K562 (cell line): ENCODE data around the gene ST6GALNAC5. TPM values are rescaled to one million over a fixed set of nuclear protein-coding genes. Genes with fewer than 3 reads are reported as not detected.

Experiments used
- ATAC-seq: fragments of 200-7000 bp; cut with Tn5 transposase; 3 replicates; pipeline ENCODE4 v1.9.1; 2020; ENCODE audit warnings: moderate library complexity
- BruUV-seq: library from RNA; stranded (reverse); fragments of 400-500 nt; replicated peaks from 2 replicates; lab custom pipeline; 2021; lab: Mats Ljungman, UMichigan
- CTCF ChIA-PET: fragments of 300-600 bp; formaldehyde crosslinking; extraction: SDS; loops from one replicate; lab custom pipeline; 2021; ENCODE audit warnings: low intra/inter-chr PET ratio; lab: Yijun Ruan, JAX
- POLR2A ChIA-PET: fragments of 300-600, 350-650 bp; sonication (Branson Sonifier 250); formaldehyde crosslinking; extraction: SDS; loops from one replicate; lab custom pipeline; 2021; ENCODE audit warnings: antibody characterized with exemption, inconsistent platforms; lab: Yijun Ruan, JAX
- DNase-seq, 4 experiments: peaks; one replicate each; pipeline versions ENCODE4 v3.0.0 to v3.0.0-alpha.2; 2011 to 2018; ENCODE audit warnings: low spot score in 3 of 4, mixed read lengths in 3 of 4; ENCODE audit errors: extremely low read depth in 1 of 4
- FAIRE-seq: peaks from 2 replicates; lab custom pipeline; 2011; peaks lifted over from hg19 to GRCh38; lab: Jason Lieb, UNC
- H2AFZ ChIP-seq: 2 replicates; pipeline ENCODE4 v1.6.0; 2011; ENCODE audit warnings: low read depth, low read length, control low read depth, inconsistent platforms
- H3K27ac ChIP-seq: fragments of 200-600 bp; 3 replicates; pipeline ENCODE4 v1.8.0; 2011; ENCODE audit warnings: low read depth, mild to moderate bottlenecking, control low read depth, inconsistent platforms, low read length, moderate library complexity, mixed read lengths; ENCODE audit errors: extremely low read depth
- H3K27me3 ChIP-seq, 2 experiments: fragments of 300-600 bp in 1 of 2; 2 replicates in 1 of 2; 3 replicates in 1 of 2; pipeline versions ENCODE4 v1.6.0 to v1.8.0; 2011; ENCODE audit warnings: inconsistent platforms in 2 of 2, low read length in 2 of 2, mild to moderate bottlenecking in 1 of 2, mixed read lengths in 1 of 2, moderate library complexity in 1 of 2; ENCODE audit not compliant: control insufficient read depth in 2 of 2, insufficient read depth in 2 of 2
- H3K36me3 ChIP-seq: fragments of 300-600 bp; 3 replicates; pipeline ENCODE4 v1.8.0; 2011; ENCODE audit warnings: mild to moderate bottlenecking, low read length, inconsistent platforms; ENCODE audit not compliant: control insufficient read depth, insufficient read depth
- H3K4me1 ChIP-seq, 2 experiments: fragments of 200-600 bp in 1 of 2; replicated peaks in 1 of 2; 2 replicates in 1 of 2; 3 replicates in 1 of 2; pipeline versions ENCODE4 v1.5.1 to v1.8.0; 2011; ENCODE audit warnings: inconsistent platforms in 2 of 2, low read length in 2 of 2, mild to moderate bottlenecking in 1 of 2, mixed read lengths in 1 of 2, moderate library complexity in 1 of 2; ENCODE audit not compliant: control insufficient read depth in 2 of 2, insufficient read depth in 2 of 2
- H3K4me2 ChIP-seq: 2 replicates; pipeline ENCODE4 v1.6.1; 2011; ENCODE audit warnings: low read length, control low read depth, inconsistent platforms, mixed read lengths; ENCODE audit not compliant: insufficient read depth
- H3K4me3 ChIP-seq: fragments of 200-600 bp; sonication (generic), shearing (Covaris generic); 2 replicates; pipeline ENCODE4 v1.5.1; 2016; ENCODE audit warnings: control low read depth, inconsistent platforms
- H3K79me2 ChIP-seq: fragments of 200-600 bp; 3 replicates; pipeline ENCODE4 v1.8.0; 2011; ENCODE audit warnings: low read length, inconsistent platforms; ENCODE audit not compliant: control insufficient read depth, insufficient read depth
- H3K9ac ChIP-seq, 2 experiments: 2 replicates each; pipeline versions ENCODE4 v1.6.0 to v1.6.1; 2011; ENCODE audit warnings: low read depth in 2 of 2, low read length in 2 of 2, control low read depth in 1 of 2, inconsistent platforms in 1 of 2, mild to moderate bottlenecking in 1 of 2, mixed read lengths in 1 of 2; ENCODE audit not compliant: insufficient read depth in 1 of 2
- H3K9me1 ChIP-seq: one replicate; pipeline ENCODE4 v1.6.0; 2011; ENCODE audit warnings: inconsistent platforms, mild to moderate bottlenecking, low read length, moderate library complexity; ENCODE audit not compliant: control insufficient read depth, insufficient read depth
- H3K9me3 ChIP-seq: replicated peaks from 2 replicates; pipeline ENCODE4 v1.5.1; 2011; ENCODE audit warnings: low read depth, low read length, inconsistent platforms; ENCODE audit not compliant: control insufficient read depth, insufficient read depth
- H4K20me1 ChIP-seq: replicated peaks from 2 replicates; pipeline ENCODE4 v1.6.1; 2011; ENCODE audit warnings: low read length, inconsistent platforms, mixed read lengths; ENCODE audit not compliant: control insufficient read depth, insufficient read depth
- BRCA1 ChIP-seq, 2 experiments: fragments of 450-650 bp in 1 of 2; sonication (generic) in 1 of 2; formaldehyde crosslinking in 1 of 2; IDR thresholded peaks; 2 replicates each; pipeline versions ENCODE4 v1.5.0 to v1.6.1; 2017 to 2020; ENCODE audit warnings: mild to moderate bottlenecking in 1 of 2, missing genetic modification reagents in 1 of 2
- HMGN3 ChIP-seq: IDR thresholded peaks from 2 replicates; pipeline ENCODE4 v1.6.1; 2011; ENCODE audit warnings: borderline replicate concordance, low read depth, mild to moderate bottlenecking, mixed read lengths, low read length; ENCODE audit not compliant: insufficient read length; ENCODE audit errors: extremely low read depth
- RBM25 ChIP-seq: fragments of 200-400 bp; formaldehyde crosslinking; IDR thresholded peaks from 2 replicates; pipeline ENCODE4 v1.6.1; 2018; ENCODE audit warnings: low read length, low read depth, moderate library complexity; ENCODE audit not compliant: severe bottlenecking
- RNF2 ChIP-seq: sonication (generic); IDR thresholded peaks from 2 replicates; pipeline ENCODE4 v1.6.1; 2016
- SMARCB1 ChIP-seq: IDR thresholded peaks from 2 replicates; pipeline ENCODE4 v1.6.1; 2011; ENCODE audit warnings: improper control_type of control experiment, low read depth; ENCODE audit not compliant: insufficient read length
- YY1 ChIP-seq, 3 experiments: IDR thresholded peaks; 2 replicates each; pipeline ENCODE4 v1.6.1; 2011; ENCODE audit warnings: low read length in 2 of 3, mild to moderate bottlenecking in 2 of 3, moderate library complexity in 2 of 3, borderline replicate concordance in 1 of 3, control low read depth in 1 of 3, low read depth in 1 of 3; ENCODE audit not compliant: insufficient read depth in 3 of 3, insufficient replicate concordance in 2 of 3, control insufficient read depth in 1 of 3, insufficient read length in 1 of 3; ENCODE audit errors: extremely low read depth in 1 of 3
- ZNF407 ChIP-seq: fragments of 450-650 bp; IDR thresholded peaks from 2 replicates; pipeline ENCODE4 v1.6.1; 2016; ENCODE audit warnings: low read depth
- WGBS: fragments of 100-300 bp; shearing (Covaris generic); methylation state at CpG from one replicate; pipeline ENCODE4 v1.1.6; 2016; ENCODE audit warnings: low coverage, mixed read lengths; ENCODE audit not compliant: insufficient coverage; ENCODE audit errors: missing lambda C conversion rate; 5-methylcytosine and 5-hydroxymethylcytosine counted together
- in situ Hi-C: fragments of 300-500 bp; cut with MboI; formaldehyde crosslinking; loops from 4 replicates; pipeline ENCODE4 v1.15.0; 2018; ENCODE audit warnings: inconsistent platforms, mixed read lengths
- intact Hi-C: fragments of 100-400 bp; cut with micrococcal nuclease; formaldehyde crosslinking; loops from 2 replicates; pipeline ENCODE4 v1.14.2; 2022
- polyA plus RNA-seq, 8 experiments: library from polyadenylated mRNA; depleted of rRNA in 4 of 8; stranded (reverse) in 5 of 8; unstranded in 3 of 8; fragments of >200 nt; fragmentation: Nextera tagmentation in 2 of 8; fragmentation: Illumina TruSeq in 1 of 8; extraction: Ambion mirVana in 2 of 8; extraction: Trizol in 1 of 8; gene quantifications; 2 replicates each; pipeline versions ENCODE4 v1.2.1 to v1.2.3, GENCODE V29; 2011 to 2014; ENCODE audit warnings: inconsistent platforms in 1 of 8, missing spikeins in 1 of 8
- total RNA-seq, 7 experiments: library from RNA; depleted of rRNA in 6 of 7; stranded (reverse); fragments of >200 nt in 6 of 7; fragmentation: Illumina TruSeq in 2 of 7; extraction: Trizol in 2 of 7; gene quantifications; 2 replicates each; pipeline versions ENCODE4 v1.2.1 to v1.2.3, GENCODE V29; 2011 to 2021; ENCODE audit warnings: low replicate concordance in 1 of 7

The ST6GALNAC5 gene
- total and polyA plus RNA-seq, 9 of the 15 experiments (the other 6 are each of a cell fraction or from before 2014, with no cell fraction given), result 0.04 to 0.14 TPM; not detected in 7

- no peak for TF ChIP-seq RNF2
- no peak for TF ChIP-seq YY1 (IDR thresholded peaks at IDR 0.05; ENCODE audit: borderline replicate concordance in 1 of 3, control insufficient read depth in 1 of 3, extremely low read depth in 1 of 3, insufficient read depth in 3 of 3, insufficient read length in 1 of 3, insufficient replicate concordance in 2 of 3, low read depth in 1 of 3, low read length in 2 of 3)
- TF ChIP-seq SMARCB1, result no peak
- Histone ChIP-seq H3K27ac (no peak overlapping the region), H3K27me3 (peaks cover 0 to 7% of the 10 kb centered on the region in 2 experiments; a peak in 3 of 5 replicates), H3K4me3 (no peak overlapping the region), H3K36me3 (no peaks in the 10 kb centered on the region), H3K9me3 (no peaks in the 10 kb centered on the region), H3K79me2 (no peaks in the 10 kb centered on the region), H3K9ac (no peak overlapping the region), H2AFZ (no peak overlapping the region), H3K4me1 (0 out of 5 replicates have a peak, but pooled peaks cover 0 to 3% of the 10 kb centered on the region in 2 experiments), H4K20me1 (no peaks in the 10 kb centered on the region), H3K9me1 (no peaks in the 10 kb centered on the region), H3K4me2 (no peak overlapping the region)
- no peak for FAIRE-seq
- intact Hi-C loops, result no loop called here
- 0% methylated on average over 1 of the region's 1 CpG for WGBS
- CTCF ChIA-PET, result no interaction called here
- no TSS peak for BruUV-seq
- in situ Hi-C loops, result no loop called here
- POLR2A ChIA-PET, result no interaction called here
- ATAC-seq, result no peak
- DNase-seq, result no peak
These were observed 181.3 kb downstream of the ST6GALNAC5 start for GRCh38 chr1:77048615-77049005.

GRCh38 chr1:77051425-77051824 lies 184.1 kb downstream of the ST6GALNAC5 start:
- no peak overlapping the region for H3K4me2 ChIP-seq
- no peak overlapping the region for H2AFZ ChIP-seq
- BruUV-seq, result no TSS peak
- CTCF ChIA-PET, result no interaction called here
- in situ Hi-C loops (no loop called here), intact Hi-C loops (no loop called here)
- no peaks in the 10 kb centered on the region for H3K79me2 ChIP-seq
- no peaks in the 10 kb centered on the region for H3K9me1 ChIP-seq
- no peaks in the 10 kb centered on the region for H4K20me1 ChIP-seq
- no peaks in the 10 kb centered on the region for H3K9me3 ChIP-seq
- H3K4me3 ChIP-seq, result no peak overlapping the region
- ATAC-seq, result no peak
- no peak overlapping the region for H3K9ac ChIP-seq
- no peaks in the 10 kb centered on the region; a peak in 1 of 5 replicates for H3K27me3 ChIP-seq
- no peak for FAIRE-seq
- no peaks in the 10 kb centered on the region for H3K4me1 ChIP-seq
- WGBS, result 0% methylated on average over 1 of the region's 1 CpG
- DNase-seq, result no peak
- no peak overlapping the region for H3K27ac ChIP-seq
- no peaks in the 10 kb centered on the region for H3K36me3 ChIP-seq
- POLR2A ChIA-PET, result no interaction called here
- no peak for TF ChIP-seq ZNF407
- no peak for TF ChIP-seq RBM25
- no peak for TF ChIP-seq HMGN3
- no peak for TF ChIP-seq BRCA1 (IDR thresholded peaks at IDR 0.05)
- no peak for TF ChIP-seq BRCA1 (CRISPR knock-in tag; IDR thresholded peaks at IDR 0.05)
